HG03025 (cell line): ENCODE data around the gene AKR1C2.

Experiments
- ATAC-seq: cut with Tn5 transposase; IDR thresholded peaks from one replicate; pipeline ENCODE4 v1.9.1; 2021; ENCODE audit warnings: mild to moderate bottlenecking, moderate library complexity; ENCODE audit not compliant: unreplicated experiment, low FRiP score

Gene AKR1C2

GRCh38 chr10:4939224-4940072 is 64.2 kb downstream of the AKR1C2 start:
- no peak for ATAC-seq
